PC-3 (cell line): ENCODE data around the gene FKBP15.

Experiments
- CTCF ChIP-seq: fragments of 300-600 bp; sonication (generic); conservative IDR thresholded peaks from 2 replicates; pipeline ENCODE4 v1.5.1; 2017; ENCODE audit warnings: antibody characterized with exemption, low read depth, mild to moderate bottlenecking, low read length
- EZH2 ChIP-seq: fragments of 300-600 bp; sonication (generic); IDR thresholded peaks from one replicate; pipeline ENCODE4 v1.6.1; 2017; ENCODE audit warnings: antibody characterized with exemption, mild to moderate bottlenecking, low read length; ENCODE audit not compliant: unreplicated experiment
- EZH2phosphoT487 ChIP-seq: fragments of 300-600 bp; sonication (generic); IDR thresholded peaks from 2 replicates; pipeline ENCODE4 v1.6.1; 2018; ENCODE audit warnings: mild to moderate bottlenecking, antibody characterized with exemption, low read length, borderline replicate concordance

GRCh38 chr9:113216406-113216805 is 4.7 kb downstream of the FKBP15 start:
- TF ChIP-seq CTCF = no peak
- TF ChIP-seq EZH2 = no peak
- TF ChIP-seq EZH2phosphoT487 = no peak
